SK-MEL-5 (cell line): ENCODE measurements around the gene UCP3. TPM values are rescaled to one million over a fixed set of nuclear protein-coding genes. Genes with fewer than 3 reads are reported as not detected.
A peak's percentile ranks its signal among the peaks of the same experiment; 100 is the strongest.
"Not testable (repeated sequence)": the region's sequence is repeated elsewhere in the genome, so short reads cannot be mapped to it uniquely, and the experiment has no call there.

Source experiments
- DNase-seq: peaks from one replicate; pipeline ENCODE4 v3.0.0-alpha.2; 2016; ENCODE audit warnings: low read depth, low spot score
- in situ Hi-C: cut with HindIII; loops from 2 replicates; pipeline ENCODE4 v1.10.0; 2016; ENCODE audit warnings: low sequenced_read_pairs, high pct_unique_total_duplicates, low pct_unique_long_range_greater_than_20kb
- total RNA-seq: library from RNA; depleted of rRNA; stranded (reverse); fragments of >200 nt; shearing (Covaris generic); gene quantifications from 2 replicates; pipeline ENCODE4 v1.2.3, GENCODE V29; 2014

The UCP3 gene
- total RNA-seq, 1 experiment from 2014 or later, result 0.29 TPM

DNA sequence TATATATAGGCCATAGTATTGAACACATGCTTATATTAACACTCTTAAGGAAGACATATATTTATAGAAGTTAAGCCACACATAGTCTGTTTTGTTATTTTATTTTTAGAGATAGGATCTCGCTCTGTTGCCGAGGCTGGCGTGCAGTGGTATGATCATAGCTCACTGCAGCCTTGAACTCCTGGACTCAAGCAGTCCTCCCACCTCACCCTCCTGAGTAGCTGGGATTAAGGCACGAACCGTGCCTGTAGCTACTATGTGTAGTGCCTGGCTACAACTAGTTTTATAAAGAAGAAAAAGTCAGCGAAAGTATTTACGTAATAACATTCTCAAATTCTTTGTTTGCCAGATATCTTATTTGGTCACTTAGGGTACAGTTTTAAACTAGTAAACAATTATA, 20.7 kb downstream of the UCP3 start:
- in situ Hi-C loops, result no loop called here

DNA sequence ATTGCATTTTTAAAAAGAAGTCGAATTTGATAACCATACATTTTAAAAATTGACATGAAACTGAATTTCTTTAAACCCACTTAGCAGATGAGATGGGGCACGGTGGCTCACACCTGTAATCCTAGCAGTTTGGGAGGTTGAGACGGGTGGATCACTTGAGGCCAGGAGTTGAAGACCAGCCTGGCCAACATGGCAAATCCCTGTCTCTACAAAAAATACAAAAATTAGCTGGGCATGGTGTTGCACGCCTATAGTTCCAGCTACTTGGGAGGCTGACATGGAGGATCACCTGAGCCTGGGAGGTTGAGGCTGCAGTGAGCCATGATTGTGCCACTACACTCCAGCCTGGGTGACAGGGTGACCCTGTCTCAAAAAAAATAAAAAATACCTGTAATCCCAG, 23.2 kb downstream of the UCP3 start:
- DNase-seq, in situ Hi-C loops: not testable (repeated sequence)

More for the DNA sequence above, 20.7 kb downstream of the UCP3 start:
- DNase-seq, result no peak

DNA sequence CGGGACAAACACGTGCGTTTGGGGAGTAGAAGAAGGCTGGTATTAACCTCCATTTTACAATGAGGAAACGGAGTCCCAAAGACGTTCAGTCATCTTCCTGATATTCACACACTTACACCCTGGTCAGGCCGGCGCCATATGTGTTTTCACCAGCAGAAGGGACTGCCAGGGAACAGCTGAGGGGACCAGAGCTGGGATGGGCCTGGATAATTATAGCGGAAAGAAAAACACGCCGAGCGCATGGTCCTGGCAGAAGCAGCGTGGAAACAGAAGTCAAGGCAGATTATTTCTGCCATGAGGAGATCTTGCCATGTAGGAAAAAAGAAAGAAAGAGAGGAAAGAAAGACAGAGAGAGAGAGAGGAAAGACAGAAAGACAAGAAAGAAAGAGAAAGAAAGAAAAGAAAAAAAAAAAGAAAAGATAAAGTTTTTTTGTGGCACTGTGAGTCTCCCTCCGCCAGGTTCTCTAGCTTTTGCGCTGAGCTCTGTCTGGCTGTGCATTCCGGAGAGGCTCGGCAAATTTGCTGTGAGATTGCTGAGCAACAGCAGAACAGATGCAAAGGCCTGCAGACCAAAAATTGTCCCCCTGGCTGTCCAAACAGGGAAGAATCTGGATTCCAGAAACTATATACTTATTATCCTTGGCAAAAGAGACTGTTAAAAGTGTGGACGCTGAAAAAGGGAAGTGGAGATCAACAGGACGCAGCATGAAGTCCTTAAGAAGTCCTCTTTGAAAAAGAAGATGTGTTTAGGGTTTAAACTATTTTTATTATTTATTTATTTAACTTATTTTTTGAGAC, 24.9 kb downstream of the UCP3 start:
- in situ Hi-C loops, result no loop called here
- no peak for DNase-seq

DNA sequence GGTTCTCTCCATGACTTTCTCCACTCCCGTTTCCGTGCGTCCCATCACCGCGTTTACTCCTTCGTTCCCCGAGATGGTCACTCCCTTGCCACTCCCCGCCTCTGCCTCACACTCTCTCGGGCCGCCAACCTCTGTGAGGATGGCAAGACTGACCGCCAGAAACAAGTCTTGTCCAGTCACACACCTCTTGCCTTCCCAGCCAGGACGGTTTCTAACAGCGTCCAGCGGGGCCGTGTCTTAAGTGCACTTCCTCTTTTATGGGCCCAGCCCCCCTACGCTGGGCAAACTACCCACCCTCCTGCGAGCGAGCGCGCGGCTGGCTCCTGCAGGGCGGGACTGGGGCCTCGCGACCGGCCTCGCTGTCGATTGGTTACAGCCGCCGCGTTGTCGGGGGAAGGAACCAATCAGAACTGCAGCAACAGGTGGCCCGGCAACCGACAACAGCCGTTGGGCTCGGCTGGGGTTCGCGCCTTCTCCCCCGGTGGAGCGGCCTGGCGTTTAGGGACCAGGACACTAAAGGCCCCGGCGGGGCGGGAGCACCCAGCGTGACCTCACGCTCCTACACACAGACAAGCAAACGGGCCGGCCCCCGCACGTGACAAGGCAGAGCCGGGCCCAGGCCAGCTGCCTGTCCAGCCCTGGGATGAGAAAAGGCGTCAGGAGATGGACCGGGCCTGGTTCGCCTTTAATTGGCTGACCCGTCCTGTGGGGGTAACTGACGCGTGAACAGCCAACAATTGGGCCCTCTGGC, 25.7 kb downstream of the UCP3 start:
- peak; percentile 90 for DNase-seq
- in situ Hi-C loops, result no loop called here

DNA sequence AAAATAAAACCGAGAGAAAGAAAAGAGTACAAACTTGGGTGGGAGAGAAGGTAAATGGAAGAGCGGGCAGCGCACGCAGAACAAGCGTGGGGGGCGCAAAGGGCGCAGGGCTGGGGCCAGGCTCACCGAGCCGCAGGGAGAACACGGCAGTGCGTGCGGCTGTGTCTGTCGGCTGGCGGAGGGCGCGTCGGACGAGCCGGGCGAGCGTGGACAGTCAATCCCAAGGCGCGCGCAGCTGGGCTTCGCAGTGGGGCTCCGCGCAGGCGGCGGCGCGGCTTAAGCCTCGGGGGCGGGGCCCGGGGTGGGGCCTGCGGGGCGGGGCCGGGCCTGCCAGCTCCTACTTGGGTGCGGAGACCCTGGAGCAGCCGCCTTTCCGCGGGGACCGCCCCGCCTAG, 26.3 kb downstream of the UCP3 start, which contains the start of gene UCP2:
Gene UCP2, minus strand, starts transcription at position 249 of the 395 bp plus-strand sequence. CDS start 4,465 bp downstream, outside the sequence.
- in situ Hi-C loops, result no loop called here
- no peak for DNase-seq

DNA sequence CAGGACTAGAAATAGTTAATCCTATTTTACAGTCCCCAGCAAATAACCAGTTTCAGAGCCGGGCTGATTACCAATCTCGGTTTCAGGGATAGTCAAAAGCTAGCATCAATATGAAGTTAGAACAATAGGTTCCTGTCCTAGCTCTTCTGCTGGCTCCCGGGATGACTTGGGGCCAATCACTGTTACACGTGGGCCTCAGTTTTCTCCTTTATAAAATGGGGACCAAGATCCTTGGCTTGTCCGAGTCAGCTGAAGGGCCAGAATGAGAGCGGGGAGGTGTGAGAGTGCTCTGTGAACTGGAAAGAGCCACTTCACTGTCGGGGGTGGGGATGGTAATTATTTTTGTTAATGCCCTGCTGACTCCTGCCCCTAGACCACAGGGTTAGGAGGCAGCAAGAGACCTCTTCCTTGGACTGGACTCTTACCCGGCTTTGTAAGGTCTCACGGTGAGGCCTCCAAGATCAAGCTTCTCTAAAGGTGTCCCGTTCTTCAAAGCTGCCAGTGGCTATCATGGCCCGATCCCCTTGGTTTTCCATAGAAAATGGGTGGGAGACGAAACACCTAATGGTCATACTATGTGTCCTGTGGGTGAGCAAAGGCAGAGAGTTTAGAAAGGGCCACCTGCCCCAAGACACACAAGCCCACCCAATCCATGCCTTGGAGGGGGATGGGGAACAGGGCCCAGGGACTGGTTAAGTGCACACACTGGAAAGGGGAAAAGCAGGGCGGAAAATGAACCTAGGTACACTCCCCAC, 27.7 kb downstream of the UCP3 start:
- no peak for DNase-seq
- in situ Hi-C loops, result no loop called here

DNA sequence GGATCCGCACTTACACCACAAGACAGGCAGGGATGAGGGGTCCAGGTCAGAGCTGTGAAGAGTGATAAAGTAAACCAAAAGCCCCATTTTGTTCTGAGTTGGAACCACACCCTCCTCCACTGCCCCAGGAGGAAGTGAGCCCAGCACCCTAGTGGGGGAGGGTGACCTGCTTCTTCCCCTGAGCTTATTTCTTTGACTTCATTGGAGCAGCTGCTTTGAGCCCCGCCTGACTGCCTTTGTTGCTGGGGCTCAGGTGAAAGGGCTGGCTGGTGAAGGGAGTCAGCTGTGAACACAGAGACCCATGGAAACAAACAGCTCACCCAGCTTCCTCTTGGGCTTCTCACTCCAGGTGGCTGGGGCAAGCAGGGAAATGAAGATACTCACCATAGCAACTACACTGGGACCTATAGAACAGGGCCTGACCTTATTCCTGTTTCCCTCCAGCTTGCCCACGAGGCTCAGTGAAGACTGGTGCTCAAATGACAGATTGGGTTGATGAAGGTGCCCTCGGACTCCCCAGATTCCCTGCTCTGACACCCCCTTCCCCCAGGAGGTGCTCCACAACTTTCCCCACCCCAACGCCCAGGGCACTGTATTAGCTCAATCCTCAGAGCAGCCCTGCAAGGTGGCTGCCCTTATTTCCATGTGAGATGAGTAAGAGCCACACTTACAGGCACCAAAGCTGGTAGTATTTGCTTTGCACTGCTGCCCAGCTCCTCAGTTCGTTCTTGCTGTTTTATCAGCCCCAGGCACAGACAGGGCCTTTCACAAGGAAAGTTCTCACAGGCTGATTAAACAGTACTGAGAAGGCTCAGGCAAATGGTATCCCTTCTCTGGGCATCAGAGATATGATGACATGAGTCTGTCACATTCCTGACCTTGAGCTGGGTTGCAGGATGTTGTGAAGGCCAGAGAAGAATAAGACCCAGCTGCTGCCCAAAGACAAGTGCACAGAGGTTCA, 28.6 kb downstream of the UCP3 start:
- no peak for DNase-seq
- in situ Hi-C loops, result no loop called here

DNA sequence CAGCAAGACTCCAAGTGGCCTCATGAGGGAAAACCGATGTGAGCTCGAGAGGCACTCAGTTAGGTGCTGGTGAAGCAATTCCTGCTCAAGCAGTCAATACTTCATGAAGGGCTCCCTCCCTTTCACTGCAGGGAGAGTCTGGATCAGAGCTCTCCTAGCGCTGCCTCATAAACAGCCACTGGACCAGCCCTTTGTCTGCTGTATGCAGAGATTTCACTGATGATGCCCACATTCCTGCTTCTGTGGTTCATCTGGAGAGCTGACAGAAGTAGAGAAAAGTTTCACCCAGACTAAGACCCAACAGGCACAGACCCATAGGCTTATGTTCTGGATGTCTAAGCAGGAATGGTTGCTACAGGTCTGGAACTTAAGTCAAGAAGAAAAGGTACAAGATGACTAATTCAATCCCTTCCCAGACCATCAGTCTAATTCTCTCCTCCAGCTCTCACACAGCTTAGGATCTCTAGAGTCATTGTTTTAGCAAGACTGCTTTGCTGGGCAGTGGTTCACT, 30.3 kb downstream of the UCP3 start:
- in situ Hi-C loops, result no loop called here
- no peak for DNase-seq

DNA sequence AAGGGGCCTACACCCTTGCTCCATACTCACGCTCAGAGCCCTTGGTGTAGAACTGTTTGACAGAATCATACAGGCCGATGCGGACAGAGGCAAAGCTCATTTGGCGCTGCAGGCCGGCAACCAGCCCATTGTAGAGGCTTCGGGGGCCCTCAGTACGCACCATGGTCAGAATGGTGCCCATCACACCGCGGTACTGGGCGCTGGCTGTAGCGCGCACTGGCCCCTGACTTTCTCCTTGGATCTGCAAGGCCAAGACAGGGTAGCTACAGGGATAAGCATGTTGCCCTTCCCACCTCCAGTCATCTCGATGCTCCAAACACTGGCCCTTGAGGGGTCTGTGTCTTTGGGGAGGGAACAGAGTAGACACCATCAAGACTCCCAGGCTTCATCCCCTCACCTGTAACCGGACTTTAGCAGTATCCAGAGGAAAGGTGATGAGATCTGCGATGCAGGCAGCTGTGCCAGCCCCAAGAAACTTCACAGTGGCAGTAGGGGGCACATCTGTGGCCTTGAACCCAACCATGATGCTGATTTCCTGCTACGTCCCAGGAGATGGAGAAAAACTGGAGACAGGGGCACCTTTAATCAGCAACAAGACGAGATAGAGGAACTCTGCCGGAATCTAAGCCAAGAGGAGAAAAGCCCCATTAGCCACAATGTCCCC, 30.9 kb downstream of the UCP3 start:
- no peak for DNase-seq
- in situ Hi-C loops, result no loop called here

DNA sequence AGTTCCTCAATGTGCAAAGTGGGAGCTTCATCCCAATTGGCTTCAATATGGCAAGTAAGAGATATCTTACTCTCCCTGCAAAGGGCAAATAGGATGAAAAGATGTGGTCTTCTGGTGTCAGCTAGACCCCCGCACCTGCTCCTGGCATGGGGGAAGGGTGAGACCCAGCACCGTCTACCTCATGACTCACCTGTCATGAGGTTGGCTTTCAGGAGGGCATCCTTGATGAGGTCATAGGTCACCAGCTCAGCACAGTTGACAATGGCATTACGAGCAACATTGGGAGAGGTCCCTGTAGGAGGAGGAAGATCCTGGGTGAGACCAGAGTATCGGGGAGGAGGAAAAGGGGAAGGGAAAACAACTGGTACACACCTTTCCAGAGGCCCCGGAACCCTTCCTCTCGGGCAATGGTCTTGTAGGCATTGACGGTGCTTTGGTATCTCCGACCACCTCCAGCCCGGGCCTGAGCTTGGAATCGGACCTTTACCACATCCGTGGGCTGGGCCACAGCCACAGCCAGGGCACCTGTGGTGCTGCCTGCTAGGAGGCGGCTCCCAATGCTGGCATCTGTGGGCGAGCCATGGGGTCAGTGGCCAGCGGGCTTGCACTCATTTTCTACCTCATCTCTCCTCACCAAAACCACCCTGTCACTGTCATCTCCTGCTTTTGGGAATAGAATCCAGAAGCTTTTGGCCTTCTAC, 32.3 kb downstream of the UCP3 start:
- in situ Hi-C loops, result no loop called here
- no peak for DNase-seq

DNA sequence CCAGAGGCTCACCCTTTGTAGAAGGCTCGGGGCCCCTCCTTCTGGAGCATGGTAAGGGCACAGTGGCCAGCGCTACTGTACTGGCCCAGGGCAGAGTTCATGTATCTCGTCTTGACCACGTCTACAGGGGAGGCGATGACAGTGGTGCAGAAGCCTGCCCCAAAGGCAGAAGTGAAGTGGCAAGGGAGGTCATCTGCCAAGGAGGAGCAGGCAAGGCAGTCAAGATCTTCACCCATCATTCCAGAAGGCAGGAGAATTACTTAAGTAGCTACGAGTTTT, 33.5 kb downstream of the UCP3 start:
- in situ Hi-C loops, result no loop called here
- no peak for DNase-seq

DNA sequence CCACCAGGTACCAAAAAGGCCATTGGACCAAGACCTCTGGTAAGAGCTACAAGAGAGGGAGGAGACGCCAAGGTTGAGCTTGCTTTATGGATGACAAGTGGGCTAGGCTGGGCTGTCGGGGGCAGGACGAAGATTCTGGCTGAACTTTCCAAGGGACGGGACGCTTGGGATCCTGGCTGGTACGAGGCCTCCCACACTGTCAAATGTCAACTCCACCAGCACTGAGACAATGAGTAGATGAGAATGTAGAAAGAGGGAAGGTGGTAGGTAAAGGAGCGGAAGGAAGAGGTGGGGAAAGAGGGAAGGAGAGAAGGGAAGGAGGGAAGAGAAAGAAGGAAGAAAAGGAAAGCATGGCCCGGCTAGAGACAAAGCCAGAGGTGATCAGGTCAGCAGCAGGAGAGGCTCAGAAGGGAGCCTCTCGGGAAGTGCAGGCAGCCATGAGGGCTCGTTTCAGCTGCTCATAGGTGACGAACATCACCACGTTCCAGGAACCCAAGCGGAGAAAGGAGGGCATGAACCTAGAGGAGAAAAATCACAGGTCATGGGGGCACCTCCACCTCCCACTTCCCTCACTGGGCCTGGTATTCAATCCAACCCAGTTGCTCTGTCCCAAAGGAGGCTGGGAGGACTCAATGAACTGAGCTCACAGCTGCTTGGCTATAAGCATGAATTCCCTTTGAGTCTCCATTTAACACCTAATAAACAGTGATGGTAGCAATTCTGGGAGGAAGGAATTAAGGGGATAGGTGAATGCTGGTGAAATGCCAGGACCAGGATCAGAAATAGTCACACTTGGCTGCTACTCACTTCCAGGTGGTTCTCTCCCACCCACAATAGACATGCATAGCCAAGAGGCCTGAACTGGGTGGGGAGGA, 34.0 kb downstream of the UCP3 start:
- in situ Hi-C loops, result no loop called here
- no peak for DNase-seq

DNA sequence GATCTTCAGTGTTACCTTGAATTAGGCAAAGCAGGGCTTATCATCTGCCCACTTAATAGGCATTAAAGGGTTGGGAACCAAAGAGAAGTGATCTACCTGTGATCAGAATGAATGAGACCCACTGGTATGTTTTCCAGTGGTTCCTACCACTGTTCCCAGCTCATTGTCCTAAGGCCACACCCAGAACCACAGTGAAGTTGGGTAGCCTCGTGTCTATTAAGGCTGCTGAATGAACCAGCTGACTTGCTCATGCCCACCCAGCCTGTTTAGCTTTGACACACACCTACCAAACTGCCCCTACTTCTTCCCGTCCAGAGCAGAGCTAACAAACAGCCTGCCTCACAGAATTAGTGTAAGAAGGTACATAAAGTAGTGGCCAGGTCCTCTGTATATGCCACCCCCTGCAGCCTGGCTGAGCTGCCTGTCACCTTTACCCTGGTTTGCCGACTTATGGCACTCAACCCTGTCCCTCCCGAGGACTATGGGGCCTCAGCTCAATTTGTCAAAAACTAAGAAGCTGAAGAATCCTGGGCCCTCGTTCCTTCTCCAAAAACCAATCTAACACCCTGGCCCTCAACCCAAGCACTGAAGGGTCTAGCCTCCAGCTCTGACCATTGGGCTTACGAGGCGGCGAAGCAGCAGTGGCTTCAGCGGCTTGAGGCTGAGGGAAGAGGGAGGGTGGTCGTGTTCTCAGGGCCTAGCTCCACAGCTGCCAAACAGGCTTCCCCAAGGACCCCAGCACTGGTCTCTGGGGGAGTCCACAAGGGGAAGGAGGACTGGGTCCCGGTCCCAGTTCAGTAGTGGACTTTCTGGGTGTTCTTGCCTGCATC, 36.0 kb downstream of the UCP3 start:
- DNase-seq, result no peak
- in situ Hi-C loops, result no loop called here

DNA sequence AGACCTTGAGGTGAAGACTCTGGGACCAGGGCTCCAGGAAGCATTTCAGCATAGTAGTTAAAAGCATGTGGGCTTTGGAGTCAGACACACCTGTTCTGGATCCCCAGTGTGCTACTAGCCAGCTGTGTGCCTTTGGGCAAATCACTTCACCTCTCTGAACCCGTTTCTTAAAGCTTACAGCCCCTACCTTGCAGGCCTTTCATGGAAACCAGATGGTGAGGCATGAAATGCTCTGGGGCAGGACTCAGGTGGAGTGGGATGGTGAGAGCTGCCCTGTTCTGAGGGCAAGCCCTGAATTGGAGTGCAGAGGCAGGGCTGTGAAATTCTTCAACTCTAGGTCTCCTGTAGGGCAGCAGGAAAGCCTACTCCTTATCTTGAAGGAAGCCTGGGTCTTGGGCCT, 36.7 kb downstream of the UCP3 start:
- DNase-seq, result no peak
- in situ Hi-C loops, result no loop called here
